Duodenal mucosa (tissue), 2 donors: ENCODE measurements around the gene SLC8B1.
A peak's percentile ranks its signal among the peaks of the same experiment; 100 is the strongest.

ENCODE experiments used
- H3K27ac ChIP-seq: one replicate; pipeline ENCODE4 v1.7.0; 2013; ENCODE audit warnings: low read depth, low read length
- H3K27me3 ChIP-seq, 2 donors: one replicate each; pipeline ENCODE4 v1.7.0; 2013; ENCODE audit warnings: low read length in 2 of 2, control low read depth in 1 of 2; ENCODE audit not compliant: insufficient read depth in 2 of 2, control insufficient read depth in 1 of 2
- H3K36me3 ChIP-seq, 2 donors: one replicate each; pipeline ENCODE4 v1.7.0; 2013; ENCODE audit warnings: low read length in 2 of 2, control low read depth in 1 of 2; ENCODE audit not compliant: insufficient read depth in 2 of 2, control insufficient read depth in 1 of 2
- H3K4me1 ChIP-seq, 2 donors: one replicate each; pipeline ENCODE4 v1.7.0; 2013; ENCODE audit warnings: low read length in 2 of 2, control low read depth in 1 of 2; ENCODE audit not compliant: insufficient read depth in 2 of 2, control insufficient read depth in 1 of 2
- H3K4me3 ChIP-seq, 2 donors: one replicate each; pipeline ENCODE4 v1.7.0; 2013; ENCODE audit warnings: low read length in 2 of 2, low read depth in 1 of 2
- H3K9ac ChIP-seq, 2 donors: one replicate each; pipeline ENCODE4 v1.7.0; 2013; ENCODE audit warnings: low read length in 2 of 2, low read depth in 1 of 2
- H3K9me3 ChIP-seq, 2 donors: one replicate each; pipeline ENCODE4 v1.7.0; 2013; ENCODE audit warnings: low read length in 2 of 2, control low read depth in 1 of 2; ENCODE audit not compliant: control insufficient read depth in 1 of 2

SLC8B1 gene

GRCh38 chr12:113369391-113369985 is 34.6 kb upstream of the SLC8B1 start:
- H3K36me3 ChIP-seq: peaks cover 3 to 19% of the 10 kb centered on the region in 2 donors
- no peak overlapping the region for H3K27ac ChIP-seq
- H3K9me3 ChIP-seq: no peaks in the 10 kb centered on the region
- no peak overlapping the region for H3K4me3 ChIP-seq
- no peaks in the 10 kb centered on the region for H3K4me1 ChIP-seq
- H3K27me3 ChIP-seq: no peaks in the 10 kb centered on the region
- H3K9ac ChIP-seq: no peak overlapping the region

DNA sequence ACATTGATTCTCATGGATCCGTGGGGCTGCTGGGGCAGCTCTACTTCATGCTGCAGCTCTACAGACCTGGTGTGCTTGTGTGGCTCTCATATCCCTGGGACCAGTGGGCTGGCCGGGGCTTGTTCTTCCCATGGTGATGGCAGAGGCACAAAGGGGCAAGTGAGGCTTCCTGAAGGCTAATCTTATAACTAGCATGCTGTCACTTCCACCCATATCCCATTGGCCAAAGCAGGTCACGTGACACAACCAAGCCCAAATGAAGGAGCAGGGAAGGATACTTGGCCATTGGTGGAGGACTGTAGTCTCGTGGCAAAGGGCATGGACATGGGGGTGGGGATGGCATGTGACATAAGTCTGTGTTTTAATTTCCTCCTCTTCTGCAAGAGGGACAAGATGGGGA is 33.4 kb upstream of the SLC8B1 start:
- Histone ChIP-seq H3K9me3 (no peaks in the 10 kb centered on the region), H3K27ac (no peak overlapping the region), H3K27me3 (no peaks in the 10 kb centered on the region), H3K4me3 (no peak overlapping the region), H3K9ac (no peak overlapping the region), H3K4me1 (no peaks in the 10 kb centered on the region), H3K36me3 (peaks cover 3 to 16% of the 10 kb centered on the region in 2 donors)

- H3K36me3 ChIP-seq: peaks cover 3 to 5% of the 10 kb centered on the region in 2 donors
- H3K27ac ChIP-seq: no peak overlapping the region
- no peak overlapping the region for H3K9ac ChIP-seq
- no peaks in the 10 kb centered on the region for H3K4me1 ChIP-seq
- no peaks in the 10 kb centered on the region for H3K27me3 ChIP-seq
- H3K9me3 ChIP-seq: no peaks in the 10 kb centered on the region
- no peak overlapping the region for H3K4me3 ChIP-seq
Observed at GRCh38 chr12:113366827-113367226, 31.9 kb upstream of the SLC8B1 start.

- Histone ChIP-seq H3K4me3 (no peak overlapping the region), H3K9ac (no peak overlapping the region), H3K27me3 (no peaks in the 10 kb centered on the region), H3K36me3 (peaks cover 3 to 4% of the 10 kb centered on the region in 2 donors), H3K9me3 (no peaks in the 10 kb centered on the region), H3K27ac (no peak overlapping the region), H3K4me1 (no peaks in the 10 kb centered on the region)
Observed at GRCh38 chr12:113365639-113366395, 30.9 kb upstream of the SLC8B1 start.

- H3K27ac ChIP-seq: no peak overlapping the region
- H3K4me3 ChIP-seq: no peak overlapping the region
- peaks cover 0 to 4% of the 10 kb centered on the region in 2 donors for H3K4me1 ChIP-seq
- H3K9ac ChIP-seq: no peak overlapping the region
- H3K36me3 ChIP-seq: peaks cover 3 to 4% of the 10 kb centered on the region in 2 donors
- no peaks in the 10 kb centered on the region for H3K27me3 ChIP-seq
- H3K9me3 ChIP-seq: no peaks in the 10 kb centered on the region
Observed at GRCh38 chr12:113364698-113365097, 29.8 kb upstream of the SLC8B1 start.

DNA sequence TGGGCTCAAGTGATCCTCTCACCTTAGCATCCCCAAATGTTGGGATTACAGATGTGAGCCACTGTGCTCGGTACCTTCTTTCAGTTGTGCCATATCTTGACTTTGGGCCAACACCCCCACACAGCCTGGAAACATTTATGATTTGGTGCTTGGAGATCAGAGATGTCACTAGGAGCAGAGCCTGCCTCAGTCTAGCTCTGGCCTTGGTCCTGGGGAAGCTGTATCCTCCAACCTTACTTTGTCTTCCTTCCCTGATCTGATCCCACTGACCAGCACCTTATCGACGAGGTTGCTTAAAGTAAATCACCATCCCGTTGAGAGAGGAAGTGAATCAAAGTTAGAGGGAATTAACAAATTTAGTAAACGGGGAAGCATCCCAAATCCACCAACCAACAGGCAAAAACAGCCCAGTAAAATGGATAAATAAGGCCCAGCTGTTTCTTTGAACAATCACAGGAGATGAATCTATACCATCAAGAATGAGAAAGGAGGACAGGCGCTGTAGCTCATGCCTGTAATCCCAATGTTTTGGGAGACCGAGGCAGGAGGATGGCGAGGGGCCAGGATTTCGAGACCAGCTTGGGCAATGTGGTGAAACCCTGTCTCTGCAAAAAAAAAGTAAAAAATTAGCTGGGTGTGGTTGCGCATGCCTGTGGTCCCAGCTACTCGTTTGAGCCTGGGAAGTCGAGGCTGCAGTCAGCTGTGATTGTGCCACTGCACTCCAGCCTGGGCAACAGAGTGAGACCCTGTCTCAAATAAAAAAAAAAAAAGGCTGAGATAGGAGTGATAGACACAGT is 26.9 kb upstream of the SLC8B1 start:
- Histone ChIP-seq H3K9me3 (no peaks in the 10 kb centered on the region), H3K27ac (no peak overlapping the region), H3K36me3 (peaks cover 0 to 4% of the 10 kb centered on the region in 2 donors), H3K4me3 (no peak overlapping the region), H3K27me3 (no peaks in the 10 kb centered on the region), H3K4me1 (peaks cover 7 to 18% of the 10 kb centered on the region in 2 donors), H3K9ac (no peak overlapping the region)

DNA sequence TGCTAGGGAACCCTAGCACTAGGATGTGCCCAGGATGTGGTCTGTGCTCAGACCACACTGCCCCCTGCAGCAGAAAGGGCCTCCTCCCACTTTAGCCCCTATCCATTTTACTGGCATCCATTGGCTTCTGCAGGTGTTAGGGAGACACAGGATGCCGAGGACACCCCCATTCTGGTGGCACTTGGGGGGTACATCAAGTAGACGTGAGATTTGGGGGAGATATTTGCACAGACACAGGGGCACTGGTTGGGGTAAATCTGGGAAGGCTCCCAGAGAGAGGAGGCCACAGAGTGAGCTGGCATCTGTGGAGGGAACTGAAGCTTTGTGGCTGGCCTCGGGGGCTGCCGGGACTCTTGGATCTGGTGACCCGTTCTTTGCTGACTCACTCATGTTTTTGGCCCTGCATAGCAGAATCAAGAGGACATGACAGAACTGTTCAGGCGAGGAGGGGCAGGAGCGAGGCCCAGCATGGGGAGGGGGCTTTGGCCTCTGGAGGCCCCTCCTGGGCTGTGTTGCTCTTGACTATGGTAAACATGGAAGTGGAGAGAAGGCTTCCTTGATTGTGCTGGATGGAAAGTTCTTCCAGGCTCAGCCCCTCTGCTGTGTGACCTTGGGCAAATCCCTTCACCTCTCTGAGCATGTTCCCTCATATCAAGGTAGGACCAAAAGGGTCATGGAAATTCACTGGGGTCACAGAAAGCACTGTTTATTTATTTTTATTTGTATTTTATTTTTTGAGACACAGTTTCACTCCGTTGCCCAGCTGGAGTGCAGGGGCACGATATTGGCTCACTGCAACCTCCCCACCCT is 25.2 kb upstream of the SLC8B1 start:
- Histone ChIP-seq H3K4me1 (peaks cover 7 to 18% of the 10 kb centered on the region in 2 donors), H3K9ac (no peak overlapping the region), H3K9me3 (no peaks in the 10 kb centered on the region), H3K36me3 (peaks cover 0 to 4% of the 10 kb centered on the region in 2 donors), H3K27me3 (no peaks in the 10 kb centered on the region), H3K27ac (no peak overlapping the region), H3K4me3 (no peak overlapping the region)

GRCh38 chr12:113359133-113359938 is 24.4 kb upstream of the SLC8B1 start:
- Histone ChIP-seq H3K4me1 (peaks cover 7 to 18% of the 10 kb centered on the region in 2 donors), H3K36me3 (no peaks in the 10 kb centered on the region), H3K27ac (peak overlapping the region; percentile 46), H3K9me3 (no peaks in the 10 kb centered on the region), H3K27me3 (no peaks in the 10 kb centered on the region), H3K9ac (peak overlapping the region; percentile 61 to 80), H3K4me3 (peak overlapping the region; percentile 73 to 89)

GRCh38 chr12:113358381-113359132 is 23.6 kb upstream of the SLC8B1 start, which contains the start of gene PLBD2:
Gene PLBD2, plus strand, starts transcription at chr12:113358587. Its CDS starts 14 bp downstream, at chr12:113358601.
- Histone ChIP-seq H3K27me3 (no peaks in the 10 kb centered on the region), H3K9ac (peak within 1 kb of the TSS; percentile 61 to 80), H3K27ac (peak within 1 kb of the TSS; percentile 46), H3K36me3 (no peaks in the 10 kb centered on the region), H3K4me3 (peak within 1 kb of the TSS; percentile 73 to 89), H3K9me3 (no peaks in the 10 kb centered on the region), H3K4me1 (peaks cover 7 to 18% of the 10 kb centered on the region in 2 donors)
